Gastroesophageal sphincter (tissue), 4 donors: ENCODE results near the gene GBA2. TPM values are rescaled to one million over a fixed set of nuclear protein-coding genes. Genes with fewer than 3 reads are reported as not detected.

ENCODE experiments used
- ATAC-seq: fragments of 150-250 bp; one replicate; pipeline ENCODE4 v1.9.1; 2016; ENCODE audit warnings: mild to moderate bottlenecking, moderate library complexity
- H3K27ac ChIP-seq, 4 donors: fragments of 200-600 bp; sonication (generic) in 3 of 4; 1 replicate in 3 of 4; 2 replicates in 1 of 4; pipeline ENCODE4 v1.5.1; 2016 to 2019
- H3K27me3 ChIP-seq: fragments of 200-600 bp; sonication (generic); one replicate; pipeline ENCODE4 v1.5.1; 2019
- H3K36me3 ChIP-seq, 2 donors: fragments of 200-600 bp; sonication (generic); one replicate each; pipeline ENCODE4 v1.5.1; 2019; ENCODE audit warnings: control low read depth in 1 of 2
- H3K4me1 ChIP-seq, 3 donors: fragments of 200-600 bp; sonication (generic); 1 replicate in 2 of 3; 2 replicates in 1 of 3; pipeline ENCODE4 v1.5.1; 2016 to 2019; ENCODE audit warnings: control low read depth in 2 of 3
- H3K4me3 ChIP-seq, 2 donors: fragments of 200-600 bp; sonication (generic); one replicate each; pipeline ENCODE4 v1.5.1; 2019; ENCODE audit warnings: mild to moderate bottlenecking in 1 of 2, moderate library complexity in 1 of 2
- H3K9me3 ChIP-seq, 3 donors: fragments of 200-600 bp; sonication (generic); one replicate each; pipeline ENCODE4 v1.5.1; 2017 to 2019; ENCODE audit warnings: control low read depth in 2 of 3
- EP300 ChIP-seq: sonication (generic); formaldehyde crosslinking; IDR thresholded peaks from one replicate; pipeline ENCODE4 v1.6.1; 2017; ENCODE audit warnings: antibody characterized with exemption, mild to moderate bottlenecking
- POLR2A ChIP-seq, 2 donors: fragments of 450-650 bp; IDR thresholded peaks; one replicate each; pipeline ENCODE4 v1.6.1; 2017; ENCODE audit warnings: antibody characterized with exemption in 2 of 2, mild to moderate bottlenecking in 2 of 2, moderate library complexity in 1 of 2
- POLR2AphosphoS5 ChIP-seq: sonication (generic); formaldehyde crosslinking; IDR thresholded peaks from one replicate; pipeline ENCODE4 v1.6.1; 2017; ENCODE audit warnings: antibody characterized with exemption
- WGBS, 2 donors: methylation state at CpG; one replicate each; pipeline ENCODE4 v1.1.5; 2018; ENCODE audit warnings: low coverage in 1 of 2; 5-methylcytosine and 5-hydroxymethylcytosine counted together
- total RNA-seq, 4 donors: library from RNA; depleted of rRNA; stranded (reverse); fragments of >200 nt; gene quantifications; one replicate each; pipeline ENCODE4 v1.1.0, GENCODE V29; 2016
- TF ChIP-seq, protein P1 (sequence below), 4 experiments: fragments of 200-600 bp in 2 of 4; fragments of 450-650 bp in 2 of 4; sonication (generic) in 1 of 4; IDR thresholded peaks; one replicate each; pipeline ENCODE4 v1.5.1; 2017 to 2019; ENCODE audit warnings: antibody characterized with exemption in 4 of 4, mild to moderate bottlenecking in 2 of 4, moderate library complexity in 2 of 4

Gene GBA2
- total RNA-seq, 4 donors from 2014 or later = 35.3 to 81.1 (median 54.3) TPM

- ATAC-seq = no peak
- no peaks in the 10 kb centered on the region for H3K27me3 ChIP-seq
- peaks cover 0 to 50% of the 10 kb centered on the region in 2 donors for H3K36me3 ChIP-seq
- no peak for TF ChIP-seq POLR2A (IDR thresholded peaks at IDR 0.05)
- no peak for TF ChIP-seq POLR2AphosphoS5
- TF ChIP-seq, protein P1, sequence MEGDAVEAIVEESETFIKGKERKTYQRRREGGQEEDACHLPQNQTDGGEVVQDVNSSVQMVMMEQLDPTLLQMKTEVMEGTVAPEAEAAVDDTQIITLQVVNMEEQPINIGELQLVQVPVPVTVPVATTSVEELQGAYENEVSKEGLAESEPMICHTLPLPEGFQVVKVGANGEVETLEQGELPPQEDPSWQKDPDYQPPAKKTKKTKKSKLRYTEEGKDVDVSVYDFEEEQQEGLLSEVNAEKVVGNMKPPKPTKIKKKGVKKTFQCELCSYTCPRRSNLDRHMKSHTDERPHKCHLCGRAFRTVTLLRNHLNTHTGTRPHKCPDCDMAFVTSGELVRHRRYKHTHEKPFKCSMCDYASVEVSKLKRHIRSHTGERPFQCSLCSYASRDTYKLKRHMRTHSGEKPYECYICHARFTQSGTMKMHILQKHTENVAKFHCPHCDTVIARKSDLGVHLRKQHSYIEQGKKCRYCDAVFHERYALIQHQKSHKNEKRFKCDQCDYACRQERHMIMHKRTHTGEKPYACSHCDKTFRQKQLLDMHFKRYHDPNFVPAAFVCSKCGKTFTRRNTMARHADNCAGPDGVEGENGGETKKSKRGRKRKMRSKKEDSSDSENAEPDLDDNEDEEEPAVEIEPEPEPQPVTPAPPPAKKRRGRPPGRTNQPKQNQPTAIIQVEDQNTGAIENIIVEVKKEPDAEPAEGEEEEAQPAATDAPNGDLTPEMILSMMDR (IDR thresholded peaks at IDR 0.05) = no peak
- TF ChIP-seq EP300 = no peak
- H3K4me1 ChIP-seq = peaks cover 0 to 68% (median 29%) of the 10 kb centered on the region in 3 donors
- peak overlapping the region; percentile 68 to 96 (median 92) for H3K27ac ChIP-seq
- peak overlapping the region; percentile 67 to 76 for H3K4me3 ChIP-seq
- H3K9me3 ChIP-seq = no peaks in the 10 kb centered on the region
- WGBS, 2 donors = 0% methylated on average over 9 to 21 of the region's 24 CpGs
Observed at GRCh38 chr9:35748242-35748857, 678 bp downstream of the GBA2 start.

- no peak for ATAC-seq
- no peak for TF ChIP-seq POLR2AphosphoS5
- TF ChIP-seq, protein P1 (IDR thresholded peaks at IDR 0.05) = no peak
- no peak for TF ChIP-seq EP300
- TF ChIP-seq POLR2A (IDR thresholded peaks at IDR 0.05) = no peak
- Histone ChIP-seq H3K27ac (peak overlapping the region; percentile 4 to 96 (median 92)), H3K4me3 (peak overlapping the region; percentile 67 to 76), H3K27me3 (no peaks in the 10 kb centered on the region), H3K9me3 (no peaks in the 10 kb centered on the region), H3K4me1 (peaks cover 0 to 76% (median 29%) of the 10 kb centered on the region in 3 donors), H3K36me3 (peaks cover 0 to 50% of the 10 kb centered on the region in 2 donors)
- 14 to 27% methylated on average over 2 to 3 of the region's 3 CpGs for WGBS, 2 donors
Observed at GRCh38 chr9:35746583-35746982, 2.4 kb downstream of the GBA2 start.

DNA sequence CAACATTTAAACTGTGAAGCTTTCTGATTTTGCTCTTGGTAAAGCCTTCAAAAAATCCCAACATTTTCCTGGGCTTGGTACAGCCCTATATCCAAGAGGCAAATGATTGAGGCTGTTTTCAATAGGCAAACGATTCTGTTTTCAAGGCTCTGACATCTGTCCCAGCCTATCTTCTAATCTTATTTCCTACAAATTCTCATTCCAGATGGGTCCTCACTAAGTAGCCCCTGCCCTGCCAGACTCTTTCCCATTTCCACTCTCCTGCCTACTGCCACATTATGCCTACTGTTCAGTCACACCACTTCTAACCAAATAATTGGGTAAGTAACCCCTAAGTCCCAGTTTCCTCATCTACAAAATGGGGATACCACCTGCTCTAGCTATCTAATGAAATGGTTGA, 3.5 kb downstream of the GBA2 start:
- TF ChIP-seq POLR2A (IDR thresholded peaks at IDR 0.05) = no peak
- TF ChIP-seq, protein P1 (IDR thresholded peaks at IDR 0.05) = no peak
- no peak for TF ChIP-seq EP300
- no peak for TF ChIP-seq POLR2AphosphoS5
- Histone ChIP-seq H3K4me3 (peak overlapping the region; percentile 67 to 76), H3K4me1 (peaks cover 0 to 69% (median 29%) of the 10 kb centered on the region in 3 donors), H3K9me3 (no peaks in the 10 kb centered on the region), H3K27me3 (no peaks in the 10 kb centered on the region), H3K36me3 (peaks cover 0 to 50% of the 10 kb centered on the region in 2 donors), H3K27ac (peak overlapping the region in 3 of 4 donors; percentile 34 to 93 (median 90))
- ATAC-seq = no peak
- WGBS, 2 donors = 17 to 40% methylated on average over 1 of the region's 1 CpG

- Histone ChIP-seq H3K4me1 (peaks cover 0 to 58% (median 20%) of the 10 kb centered on the region in 3 donors), H3K36me3 (peaks cover 0 to 61% of the 10 kb centered on the region in 2 donors)
- 58 to 87% methylated on average over 2 to 7 of the region's 8 CpGs for WGBS, 2 donors
Observed at GRCh38 chr9:35743880-35744518, 5.0 kb downstream of the GBA2 start.

More at GRCh38 chr9:35743880-35744518, 5.0 kb downstream of the GBA2 start:
- no peak for ATAC-seq
- Histone ChIP-seq H3K27ac (peak overlapping the region in 3 of 4 donors; percentile 36 to 58 (median 39)), H3K9me3 (no peaks in the 10 kb centered on the region), H3K4me3 (no peak overlapping the region), H3K27me3 (no peaks in the 10 kb centered on the region)
- TF ChIP-seq, protein P1 (IDR thresholded peaks at IDR 0.05) = no peak
- TF ChIP-seq POLR2A (IDR thresholded peaks at IDR 0.05) (no peak), EP300 (no peak), POLR2AphosphoS5 (no peak)
